GM12891 (cell line): ENCODE results near the gene NAA35. TPM values are rescaled to one million over a fixed set of nuclear protein-coding genes. Genes with fewer than 3 reads are reported as not detected.
A peak's percentile ranks its signal among the peaks of the same experiment; 100 is the strongest.

ENCODE experiments used
- DNase-seq: peaks from one replicate; pipeline ENCODE4 v3.0.0; 2011; ENCODE audit warnings: low spot score; ENCODE audit not compliant: insufficient read length
- FAIRE-seq: peaks from 2 replicates; lab custom pipeline; 2011; peaks lifted over from hg19 to GRCh38; lab: Jason Lieb, UNC
- PAX5 ChIP-seq: IDR thresholded peaks from 2 replicates; pipeline ENCODE4 v1.6.1; 2011; ENCODE audit warnings: low read length, moderate library complexity, mild to moderate bottlenecking; ENCODE audit not compliant: insufficient read depth, severe bottlenecking
- POLR2A ChIP-seq: IDR thresholded peaks from 2 replicates; pipeline ENCODE4 v1.6.1; 2011; ENCODE audit warnings: low read depth, low read length, control low read depth
- POLR2AphosphoS5 ChIP-seq: IDR thresholded peaks from 2 replicates; pipeline ENCODE4 v1.6.1; 2011; ENCODE audit warnings: low read depth, low read length, control low read depth
- POU2F2 ChIP-seq: IDR thresholded peaks from 2 replicates; pipeline ENCODE4 v1.6.1; 2011; ENCODE audit warnings: low read depth, mild to moderate bottlenecking, control low read depth, low read length, moderate library complexity
- SPI1 ChIP-seq: IDR thresholded peaks from 2 replicates; pipeline ENCODE4 v1.6.1; 2011; ENCODE audit warnings: low read depth, low read length, control low read depth
- TAF1 ChIP-seq: IDR thresholded peaks from 2 replicates; pipeline ENCODE4 v1.6.1; 2011; ENCODE audit warnings: low read depth, low read length, control low read depth
- polyA plus RNA-seq: library from polyadenylated mRNA; unstranded; fragments of >200 nt; gene quantifications from one replicate; pipeline ENCODE4 v1.2.1, GENCODE V29; 2012; ENCODE audit warnings: low read depth, missing spikeins, inconsistent platforms; ENCODE audit not compliant: missing spikeins

The NAA35 gene
- 16.8 TPM for polyA plus RNA-seq

DNA sequence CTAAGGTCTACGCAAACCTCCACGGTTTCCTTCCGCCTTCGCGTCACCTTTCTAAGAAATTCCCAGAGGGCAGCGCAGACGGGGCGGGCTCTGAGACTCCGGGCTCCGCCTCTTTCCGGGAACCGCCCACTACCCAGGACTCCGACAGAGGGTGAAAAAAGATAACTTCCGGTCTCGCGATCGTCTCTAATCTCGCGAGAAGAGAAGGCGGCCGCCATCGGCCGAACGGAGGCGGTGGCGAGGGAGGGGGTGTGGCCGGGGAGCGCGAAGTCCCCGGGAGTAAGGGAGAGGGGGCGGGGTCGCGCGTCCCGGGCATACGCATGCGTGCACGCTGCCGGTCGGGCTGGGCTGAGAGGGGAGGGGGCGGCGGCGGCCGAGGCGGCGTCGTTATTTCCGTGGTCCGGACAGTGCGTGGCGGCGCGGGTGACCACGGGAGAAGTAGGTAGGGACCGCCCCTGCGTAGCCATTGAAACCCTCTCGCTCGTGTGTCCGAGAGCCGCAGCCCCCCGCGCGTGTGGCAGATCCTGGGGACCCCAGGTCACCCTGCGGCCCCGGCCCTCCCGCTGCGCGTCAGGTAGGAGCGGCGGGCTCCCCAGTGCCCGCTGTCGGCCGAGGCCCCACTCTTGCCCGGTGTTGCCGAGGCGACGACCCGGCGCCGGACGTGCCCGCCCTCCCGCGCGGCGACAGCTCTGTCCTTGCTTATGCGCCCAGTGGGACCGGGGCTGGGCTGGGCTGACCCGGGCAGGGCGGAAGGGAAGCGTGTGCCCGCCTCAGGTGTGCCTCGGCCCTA is at the start of gene NAA35:
TSS of gene NAA35 (plus strand) at position 315 of the 790 bp plus-strand sequence. CDS start 1,014 bp downstream, outside the sequence.
- FAIRE-seq (no peak), DNase-seq (peak; percentile 93)
- TF ChIP-seq SPI1: no peak
- TF ChIP-seq POU2F2: no peak; the same call in 1 of the 2 replicates
- TF ChIP-seq POLR2A: no peak
- TF ChIP-seq TAF1: no peak
- TF ChIP-seq PAX5: peak; percentile 6
- TF ChIP-seq POLR2AphosphoS5: 0 out of 2 replicates have a peak, but pooled peaks have one; percentile 6

DNA sequence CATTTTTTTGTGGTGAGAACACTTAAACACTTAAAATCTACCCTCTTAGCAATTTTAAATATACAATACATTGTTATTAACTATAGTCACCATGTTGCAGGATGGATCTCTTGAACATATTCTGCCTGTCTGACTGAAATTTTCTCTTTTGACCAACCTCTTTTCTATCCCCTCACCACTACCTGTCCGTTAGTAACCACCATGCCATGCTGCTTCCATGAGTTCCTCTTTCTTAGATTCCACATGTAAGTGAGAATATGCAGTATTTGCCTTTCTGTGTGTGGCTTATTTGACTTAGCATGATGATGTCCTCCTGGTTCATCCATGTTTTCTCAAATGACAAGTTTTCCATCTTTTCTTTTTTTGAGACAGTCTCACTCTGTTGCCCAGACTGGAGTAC is 48.5 kb upstream of the NAA35 start:
- TF ChIP-seq POLR2A (no peak), SPI1 (no peak), POLR2AphosphoS5 (no peak), POU2F2 (no peak), TAF1 (no peak), PAX5 (no peak)
- no peak for FAIRE-seq
- no peak for DNase-seq

DNA sequence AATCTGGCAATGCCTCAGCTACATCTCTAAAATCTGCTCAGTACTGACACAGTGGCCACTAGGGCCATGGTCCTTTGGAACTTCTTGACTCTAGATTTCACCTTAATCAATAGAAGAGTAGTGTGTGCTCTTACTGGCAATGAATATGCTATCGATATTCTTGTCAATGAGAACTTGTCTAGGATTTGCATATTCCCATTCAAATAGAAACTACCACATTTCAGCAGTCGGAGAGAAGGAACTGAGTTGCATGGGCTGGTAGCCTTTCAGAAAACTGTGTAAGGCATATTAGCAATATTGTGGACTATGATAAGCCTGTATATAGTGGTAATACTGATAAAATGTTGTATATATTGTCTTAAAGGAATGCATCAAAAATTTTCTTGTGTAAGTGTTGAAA is 45.3 kb upstream of the NAA35 start:
- no peak for DNase-seq
- TF ChIP-seq PAX5: no peak
- peak; percentile 71 for TF ChIP-seq POU2F2
- peak; percentile 76 for FAIRE-seq

DNA sequence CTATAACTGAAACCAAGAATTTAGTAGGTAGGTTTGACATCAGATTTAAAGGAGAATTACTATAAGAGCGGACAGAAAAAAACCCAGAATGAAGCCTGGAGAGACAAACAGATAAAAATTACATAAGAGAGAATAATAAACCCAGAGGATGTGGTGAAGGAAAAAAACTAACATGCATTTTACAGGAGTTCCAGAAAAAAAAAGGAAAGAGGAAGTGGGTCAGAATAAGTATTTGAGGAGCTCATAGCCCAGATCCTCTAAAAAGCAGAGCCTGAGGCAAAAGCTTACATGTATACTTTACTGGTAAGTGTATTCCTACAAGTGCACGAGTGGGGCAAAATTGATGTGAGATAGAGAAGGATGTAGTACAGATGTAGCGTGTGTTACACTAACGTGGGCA is 43.1 kb upstream of the NAA35 start:
- FAIRE-seq: peak; percentile 47
- TF ChIP-seq POLR2AphosphoS5: no peak
- TF ChIP-seq POU2F2: no peak
- no peak for TF ChIP-seq POLR2A
- peak; percentile 75 for TF ChIP-seq SPI1
- no peak for TF ChIP-seq TAF1
- no peak for TF ChIP-seq PAX5
- DNase-seq: no peak

DNA sequence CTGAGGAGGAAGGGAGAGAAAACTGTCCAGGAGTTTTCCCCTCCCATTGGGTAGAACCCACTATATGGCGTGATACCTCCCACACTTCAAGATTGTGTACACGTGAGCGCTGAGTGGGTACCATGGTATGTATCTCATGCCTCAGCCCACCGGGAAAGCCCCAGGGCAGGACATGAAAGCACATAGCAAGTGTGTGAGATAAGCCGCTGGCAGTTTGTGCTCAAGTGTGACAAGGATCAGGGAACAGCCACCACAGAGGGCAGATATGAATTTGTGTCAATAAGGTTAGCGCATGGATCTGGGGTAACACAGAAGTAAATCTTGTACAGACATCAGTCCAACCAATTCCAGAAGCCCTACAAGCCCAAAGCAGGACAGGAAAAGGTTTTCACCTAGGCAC is 42.6 kb upstream of the NAA35 start:
- FAIRE-seq: no peak
- TF ChIP-seq POU2F2 (no peak), TAF1 (no peak), POLR2A (no peak), SPI1 (no peak), POLR2AphosphoS5 (no peak), PAX5 (no peak)
- no peak for DNase-seq

DNA sequence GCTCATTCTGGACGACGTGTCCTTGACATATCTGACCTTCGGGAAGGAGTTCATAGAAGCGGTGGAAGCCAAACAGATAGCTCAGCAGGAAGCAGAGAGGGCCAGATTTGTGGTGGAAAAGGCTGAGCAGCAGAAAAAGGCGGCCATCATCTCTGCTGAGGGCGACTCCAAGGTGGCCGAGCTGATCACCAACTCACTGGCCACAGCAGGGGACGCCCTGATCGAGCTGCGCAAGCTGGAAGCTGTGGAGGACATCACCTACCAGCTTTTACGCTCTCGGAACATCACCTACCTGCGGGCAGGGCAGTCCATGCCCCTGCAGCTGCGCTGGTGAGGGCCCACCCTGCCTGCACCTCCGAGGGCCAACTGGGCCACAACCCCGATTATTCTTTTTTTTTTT is 41.6 kb upstream of the NAA35 start:
- DNase-seq (no peak), FAIRE-seq (no peak)
- TF ChIP-seq POLR2AphosphoS5 (no peak), TAF1 (no peak), SPI1 (no peak), PAX5 (no peak), POU2F2 (no peak), POLR2A (no peak)

DNA sequence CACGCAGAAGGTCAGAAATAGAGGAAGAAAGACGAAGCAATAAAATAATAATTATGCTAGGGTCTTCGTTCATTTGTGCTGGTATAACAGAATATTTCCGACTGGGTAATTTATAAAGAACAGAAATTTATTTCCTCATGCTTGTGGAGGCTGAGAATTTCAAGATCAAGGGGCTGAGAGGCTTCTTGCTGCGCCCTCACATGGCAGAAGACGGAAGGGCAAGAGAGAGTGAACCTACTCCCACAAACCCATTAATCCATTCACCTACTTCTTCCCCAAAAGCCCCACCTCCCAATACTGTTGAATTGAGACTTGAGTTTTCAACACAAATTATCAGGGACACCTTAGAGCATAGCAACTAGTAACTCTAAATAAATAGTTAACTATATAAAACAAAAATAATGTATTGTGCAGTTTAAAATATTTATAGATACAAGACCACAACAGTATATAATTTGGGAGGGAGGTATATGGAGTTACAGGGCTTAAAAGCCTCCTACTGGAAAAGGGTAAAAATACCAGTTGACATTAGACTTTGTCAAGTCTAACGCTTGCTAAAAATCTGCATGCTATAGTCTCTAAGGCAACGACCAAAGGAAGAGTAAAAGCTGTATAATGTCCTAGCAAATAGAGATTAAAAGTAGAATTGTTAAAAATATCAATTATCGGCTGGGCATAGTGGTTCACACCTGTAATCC is 40.3 kb upstream of the NAA35 start:
- no peak for DNase-seq
- peak; percentile 28 for FAIRE-seq

DNA sequence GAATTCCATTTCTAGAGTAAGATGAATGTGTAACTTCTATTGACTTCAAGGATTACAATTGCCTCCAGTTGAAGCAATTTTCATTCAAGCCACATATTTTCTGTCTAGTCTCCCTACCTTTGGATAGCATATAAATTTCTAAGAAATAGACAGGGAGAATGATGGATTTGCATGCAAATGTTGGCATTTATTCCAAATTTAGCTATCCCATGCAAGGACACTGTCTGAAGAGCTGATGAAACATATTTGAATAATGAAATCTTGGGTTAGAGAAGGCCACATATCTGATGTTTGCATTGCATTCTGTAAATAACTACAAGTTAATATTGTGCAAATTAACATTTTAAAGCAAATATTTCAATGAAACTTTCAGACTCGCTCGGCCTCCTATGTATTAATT is 36.0 kb upstream of the NAA35 start:
- DNase-seq (no peak), FAIRE-seq (no peak)
- TF ChIP-seq POLR2A: no peak
- TF ChIP-seq TAF1: no peak
- TF ChIP-seq POU2F2: no peak
- TF ChIP-seq PAX5: no peak
- TF ChIP-seq POLR2AphosphoS5: no peak
- no peak for TF ChIP-seq SPI1

More for the DNA sequence above, 40.3 kb upstream of the NAA35 start:
- no peak for TF ChIP-seq PAX5
- TF ChIP-seq TAF1: no peak
- TF ChIP-seq POLR2A: no peak
- no peak for TF ChIP-seq POLR2AphosphoS5
- TF ChIP-seq SPI1: no peak
- no peak for TF ChIP-seq POU2F2

DNA sequence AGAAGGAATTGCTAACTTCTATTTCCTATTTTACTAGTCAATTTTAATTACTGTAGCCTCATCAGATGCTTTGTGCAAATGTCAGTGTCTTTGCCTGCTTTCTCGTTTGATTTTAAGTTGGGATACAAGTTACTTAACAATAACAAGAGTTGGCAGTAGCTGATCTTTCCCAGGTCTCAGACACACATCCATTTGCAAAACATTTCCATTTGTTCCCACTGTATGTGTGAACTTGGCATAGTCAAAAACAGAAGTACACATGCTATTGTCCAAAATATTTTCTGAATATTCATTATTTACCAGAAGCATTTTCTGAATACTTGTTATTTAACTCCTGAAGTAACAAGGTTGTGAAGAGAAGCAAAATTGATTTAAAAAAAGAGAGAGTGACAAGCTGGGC is 35.0 kb upstream of the NAA35 start:
- TF ChIP-seq SPI1 (no peak), POLR2AphosphoS5 (no peak), PAX5 (no peak)
- DNase-seq: no peak
- FAIRE-seq: no peak

DNA sequence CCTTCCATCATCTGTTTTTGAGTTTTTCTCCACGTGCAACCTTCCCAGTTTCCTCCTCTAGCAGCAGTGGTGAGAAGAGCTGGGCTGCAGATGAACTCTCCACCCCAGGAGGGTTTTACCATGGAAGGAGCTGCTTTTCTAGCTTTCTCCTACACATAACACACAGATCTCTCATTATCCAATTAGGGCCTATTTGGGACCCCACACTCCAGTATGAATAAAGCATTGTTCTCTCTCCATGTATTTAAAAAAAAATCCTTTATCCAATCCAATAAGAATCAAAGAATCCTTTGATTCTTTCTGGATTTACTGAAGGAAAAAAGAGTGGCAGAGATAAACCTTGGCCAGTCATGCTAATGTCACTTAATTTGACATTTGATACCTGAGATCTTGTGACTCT is 31.6 kb upstream of the NAA35 start:
- TF ChIP-seq POU2F2 (no peak), PAX5 (no peak), POLR2A (no peak), SPI1 (no peak), POLR2AphosphoS5 (no peak), TAF1 (no peak)
- DNase-seq: no peak
- no peak for FAIRE-seq
